DMS79 treated with DMSO at 0.1 percent for 48 hours (cell line): ENCODE measurements around the gene MDFIC.
A peak's percentile ranks its signal among the peaks of the same experiment; 100 is the strongest.

Source experiments
- DNase-seq: peaks from one replicate; lab custom pipeline; 2025; lab: John Stamatoyannopoulos, UW

MDFIC gene

GRCh38 chr7:114997487-114998404 is 75.9 kb downstream of the MDFIC start:
- no peak for DNase-seq

DNA sequence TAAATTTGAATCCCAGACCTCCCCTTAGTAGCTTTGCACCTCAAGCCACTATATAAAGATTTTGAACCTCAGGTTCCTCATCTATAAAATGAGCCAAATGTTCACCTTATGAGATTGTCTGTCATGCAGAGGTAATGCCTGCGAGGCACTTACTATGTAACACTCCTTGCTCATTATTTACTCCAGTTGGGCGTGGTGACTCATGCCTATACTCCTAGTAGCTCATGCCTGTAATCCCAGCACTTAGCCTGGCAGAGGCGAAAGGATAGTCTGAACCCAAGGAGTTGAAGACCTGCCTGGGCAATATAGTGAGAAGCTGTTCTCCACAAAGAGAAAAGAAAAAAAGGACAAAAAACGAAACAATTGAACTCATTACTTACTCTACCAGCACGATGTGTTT is 82.2 kb downstream of the MDFIC start:
- no peak for DNase-seq

- DNase-seq: peak; percentile 23
Measured at GRCh38 chr7:115005251-115005650, 83.4 kb downstream of the MDFIC start.

DNA sequence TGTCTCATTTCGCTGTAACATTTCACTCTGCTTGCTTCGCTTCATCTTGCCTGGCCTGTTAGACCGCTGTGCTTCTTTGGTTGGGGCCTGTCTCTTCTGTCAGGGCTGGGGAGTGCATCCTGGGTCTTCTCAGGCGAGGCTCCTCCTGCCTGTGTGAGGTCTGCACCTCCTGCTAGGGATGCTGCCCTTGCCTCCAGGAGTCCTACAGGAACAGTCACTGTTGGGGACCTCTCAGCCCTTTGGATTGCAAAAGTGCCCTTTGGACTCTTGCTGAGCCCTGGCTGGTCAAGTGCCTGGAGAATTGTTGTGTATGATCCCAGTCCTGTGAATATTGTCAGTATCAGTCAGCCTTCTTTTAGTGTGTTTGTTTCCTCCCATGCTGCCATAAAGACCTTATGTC is 84.1 kb downstream of the MDFIC start:
- no peak for DNase-seq

- DNase-seq: no peak
Measured at GRCh38 chr7:115007751-115008150, 85.9 kb downstream of the MDFIC start.

DNA sequence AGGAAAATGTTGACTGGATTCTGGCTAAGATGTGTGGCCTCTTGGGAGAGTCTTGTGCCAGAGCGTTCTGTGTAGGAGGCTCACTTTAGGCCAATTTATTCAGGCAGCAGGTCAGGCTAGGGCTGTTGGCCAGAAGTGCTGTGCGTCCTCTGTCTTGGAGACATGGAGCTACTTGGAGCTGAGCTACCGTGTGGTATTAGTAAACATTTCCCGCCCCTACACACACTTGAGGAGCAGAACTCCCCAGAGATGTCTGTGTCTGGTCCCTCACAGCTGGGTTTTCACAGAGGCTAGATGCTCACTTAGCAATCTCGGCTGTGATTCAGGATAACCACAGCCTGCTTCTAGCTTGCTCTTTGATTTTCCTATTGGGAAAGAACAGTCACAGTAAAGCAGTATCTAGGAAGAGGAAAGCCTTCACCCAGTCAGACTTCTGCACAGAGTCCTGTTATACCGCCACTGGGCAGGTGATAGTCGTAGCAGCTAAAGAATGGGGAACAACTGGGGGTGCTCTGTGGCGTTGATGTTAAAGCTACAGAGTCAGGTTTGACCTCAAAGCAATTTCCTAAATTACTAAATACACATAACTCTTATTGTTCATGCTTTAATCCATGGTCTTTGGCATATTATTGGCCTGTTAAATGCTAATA is 86.7 kb downstream of the MDFIC start:
- no peak for DNase-seq

- no peak for DNase-seq
Measured at GRCh38 chr7:115009139-115009538, 87.2 kb downstream of the MDFIC start.

GRCh38 chr7:115009736-115010440 is 88.0 kb downstream of the MDFIC start:
- DNase-seq: no peak

GRCh38 chr7:115010441-115010820 is 88.5 kb downstream of the MDFIC start:
- no peak for DNase-seq

DNA sequence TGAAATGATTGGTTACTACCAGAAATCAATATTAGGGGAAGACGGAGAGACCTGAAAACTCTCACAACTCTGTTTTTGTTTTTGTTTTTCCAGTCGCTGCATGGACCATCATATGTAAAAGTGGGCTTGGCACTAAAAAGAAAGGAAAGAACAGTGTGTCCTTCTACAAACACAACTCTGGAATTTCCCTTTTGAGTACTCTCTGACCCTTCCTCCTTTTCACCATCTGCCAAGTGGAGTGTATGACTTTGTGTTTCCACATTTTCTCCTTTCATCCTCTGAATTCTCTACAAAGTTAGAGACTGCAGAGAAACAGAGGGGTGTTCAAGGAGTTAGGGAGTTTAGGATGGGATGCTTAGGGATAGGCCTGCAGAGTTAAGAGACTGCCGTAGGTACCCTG is 92.0 kb downstream of the MDFIC start:
- DNase-seq: no peak

DNA sequence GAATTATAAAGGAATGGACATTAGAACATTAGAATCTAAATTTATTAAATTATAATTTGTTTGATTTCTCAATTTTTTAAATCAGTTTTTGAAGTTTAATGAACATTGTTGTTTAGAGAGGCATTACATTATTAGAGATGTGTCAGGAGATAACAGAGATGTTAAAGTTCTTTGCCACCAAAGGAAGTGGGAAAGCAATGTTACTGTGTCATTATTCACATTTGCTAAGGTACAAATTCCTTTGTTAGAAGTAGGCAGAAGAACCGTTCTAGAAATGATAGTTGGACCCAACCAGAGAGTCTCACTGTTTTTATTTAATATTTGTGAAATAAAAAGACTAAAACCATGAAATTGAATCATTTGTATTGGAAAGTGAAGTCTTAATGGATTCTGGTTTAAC is 92.9 kb downstream of the MDFIC start:
- no peak for DNase-seq

DNA sequence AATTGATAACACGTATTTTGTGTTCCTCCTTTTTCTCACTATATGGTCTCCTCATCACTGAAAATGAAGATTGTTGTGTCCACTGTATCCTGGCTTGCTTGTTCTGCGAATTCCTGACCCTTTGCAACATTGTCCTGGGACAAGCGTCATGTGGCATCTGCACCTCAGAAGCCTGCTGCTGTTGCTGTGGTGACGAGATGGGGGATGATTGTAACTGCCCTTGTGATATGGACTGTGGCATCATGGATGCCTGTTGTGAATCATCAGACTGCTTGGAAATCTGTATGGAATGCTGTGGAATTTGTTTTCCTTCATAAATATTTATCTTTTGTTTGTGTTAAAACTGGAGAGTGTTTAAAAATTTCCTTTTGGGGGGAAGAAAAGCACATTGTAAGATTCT is 93.7 kb downstream of the MDFIC start:
- DNase-seq: no peak

DNA sequence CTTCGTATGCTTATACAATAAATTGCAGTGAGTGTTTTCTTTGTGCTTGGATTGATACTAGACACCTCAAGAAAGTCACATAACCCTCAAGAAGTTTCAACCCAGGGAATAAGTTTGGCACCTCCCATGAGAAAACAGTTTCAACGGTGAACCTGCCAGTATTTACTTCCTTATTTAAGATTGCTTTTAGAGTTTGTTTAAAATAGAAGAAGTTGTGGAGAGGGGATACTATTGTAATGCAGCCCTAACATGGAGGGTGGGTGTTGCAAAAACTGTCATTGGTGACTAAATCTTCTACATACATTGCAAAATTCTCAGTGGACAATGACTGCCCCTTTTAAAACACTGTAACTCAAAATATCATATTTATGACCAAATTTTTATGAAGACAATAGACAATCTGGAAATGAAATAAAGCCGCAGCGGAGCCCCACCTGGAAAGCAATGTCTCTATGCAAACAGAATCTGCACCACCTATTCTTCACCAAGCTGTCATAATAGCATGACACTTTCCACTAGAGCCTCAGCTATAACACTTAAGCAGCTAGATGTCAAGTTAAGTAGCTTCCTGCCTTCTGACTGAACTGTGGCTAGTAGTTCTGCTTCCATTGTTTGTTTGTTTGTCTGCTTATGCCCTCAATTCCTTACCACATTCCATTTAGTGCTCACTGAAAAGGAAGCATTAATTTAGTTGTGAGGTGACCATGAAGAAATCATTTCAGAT is 98.2 kb downstream of the MDFIC start:
- no peak for DNase-seq

GRCh38 chr7:115023219-115023618 is 101.3 kb downstream of the MDFIC start:
- no peak for DNase-seq

DNA sequence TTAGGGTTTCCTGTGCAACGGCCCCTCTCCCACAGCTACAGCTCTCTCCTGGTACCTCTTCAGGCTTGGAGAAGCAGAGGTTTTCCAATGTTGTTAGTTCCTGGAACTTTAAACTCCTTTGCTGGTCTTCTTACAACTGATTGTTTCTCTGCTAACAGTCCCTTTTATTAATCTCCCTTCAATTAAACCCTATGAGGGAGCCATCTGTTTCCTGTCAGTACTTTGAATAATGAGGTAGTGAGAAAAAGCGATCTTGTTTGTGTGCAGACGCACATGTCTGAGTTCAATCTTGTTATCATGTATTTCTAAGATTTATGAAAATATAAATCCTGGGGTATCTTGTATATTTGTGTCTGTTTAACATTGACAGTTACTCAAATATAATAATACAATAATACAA is 102.4 kb downstream of the MDFIC start:
- no peak for DNase-seq

GRCh38 chr7:115032715-115033703 is 111.1 kb downstream of the MDFIC start:
- DNase-seq: no peak

- no peak for DNase-seq
Measured at GRCh38 chr7:115033917-115034459, 112.1 kb downstream of the MDFIC start.

GRCh38 chr7:115034515-115034914 is 112.6 kb downstream of the MDFIC start:
- no peak for DNase-seq

DNA sequence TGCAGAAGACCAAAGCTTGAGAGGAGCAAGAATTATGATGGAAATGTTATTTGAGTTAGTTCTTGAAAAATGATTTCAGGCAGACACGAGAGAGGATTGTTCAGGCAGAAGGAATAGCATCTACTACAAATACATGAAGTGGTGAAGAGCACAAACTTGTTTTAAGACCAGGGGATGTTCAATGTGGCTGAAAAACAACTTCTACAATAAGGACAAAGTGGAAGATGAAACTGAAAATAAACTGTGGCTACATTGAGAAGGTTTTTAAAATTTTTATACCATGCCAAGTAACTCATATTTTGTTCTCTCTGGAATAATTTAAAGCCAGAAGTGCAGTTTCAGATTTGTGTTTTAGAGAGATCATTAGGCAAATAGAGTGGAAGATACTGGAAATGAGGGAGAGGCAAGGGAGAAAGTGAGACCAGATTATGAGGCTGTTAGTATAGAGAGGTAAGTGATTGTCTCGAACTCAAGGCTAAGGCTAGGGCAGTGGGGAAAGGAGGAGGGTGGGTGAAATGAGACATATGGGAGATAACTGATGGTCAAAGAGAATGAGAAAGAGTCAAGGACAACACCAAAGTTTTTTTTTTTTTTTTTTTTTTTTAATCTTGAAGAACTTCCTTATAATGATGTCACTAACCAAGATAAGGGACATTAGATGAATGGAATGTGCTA is 115.4 kb downstream of the MDFIC start:
- no peak for DNase-seq

DNA sequence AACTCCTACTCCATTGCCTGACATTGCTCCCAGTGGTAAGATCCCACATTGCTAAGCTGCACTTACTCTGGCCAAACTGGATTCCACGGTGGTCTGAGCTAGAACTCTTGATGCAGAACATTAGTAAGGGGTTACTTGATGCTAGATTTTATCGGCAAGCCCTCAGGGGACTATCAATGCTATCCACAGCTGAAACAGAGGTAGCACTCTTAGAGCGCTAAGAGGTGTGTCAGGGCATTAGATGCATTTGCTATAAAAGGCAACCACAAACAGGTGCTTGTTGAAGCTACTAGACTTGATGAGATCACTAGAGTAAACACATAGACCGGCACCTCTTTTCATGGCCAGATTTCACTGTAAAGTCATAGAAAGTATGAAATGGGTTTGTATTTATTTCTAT is 116.3 kb downstream of the MDFIC start:
- peak; percentile 91 for DNase-seq
